ENCODE measurements around the gene TMEM176A. TPM values are rescaled to one million over a fixed set of nuclear protein-coding genes. Genes with fewer than 3 reads are reported as not detected.
A peak's percentile ranks its signal among the peaks of the same experiment; 100 is the strongest.

The TMEM176A gene
- total RNA-seq, 1 experiment from 2014 or later, result 0.79 TPM

GRCh38 chr7:150818971-150819370, 18.4 kb downstream of the TMEM176A start:
- DNase-seq (ENCODE audit: low spot score), result no peak

- no peak for DNase-seq (ENCODE audit: low spot score)
Observed at GRCh38 chr7:150820148-150820547, 19.6 kb downstream of the TMEM176A start.

- DNase-seq (ENCODE audit: low spot score), result no peak
Observed at GRCh38 chr7:150820578-150821198, 20.1 kb downstream of the TMEM176A start.

GRCh38 chr7:150823043-150823442, 22.5 kb downstream of the TMEM176A start:
- DNase-seq (ENCODE audit: low spot score), result no peak

- DNase-seq (ENCODE audit: low spot score), result no peak
Observed at GRCh38 chr7:150823484-150824126, 23.0 kb downstream of the TMEM176A start.

GRCh38 chr7:150824379-150825177, 24.0 kb downstream of the TMEM176A start:
- no peak for DNase-seq (ENCODE audit: low spot score)

- DNase-seq (ENCODE audit: low spot score), result peak; percentile 11
Observed at GRCh38 chr7:150826061-150826849, 25.7 kb downstream of the TMEM176A start.

GRCh38 chr7:150828384-150828783, 27.8 kb downstream of the TMEM176A start:
- no peak for DNase-seq (ENCODE audit: low spot score)

- no peak for DNase-seq (ENCODE audit: low spot score)
Observed at GRCh38 chr7:150829426-150829825, 28.9 kb downstream of the TMEM176A start.

GRCh38 chr7:150830937-150831336, 30.4 kb downstream of the TMEM176A start:
- DNase-seq (ENCODE audit: low spot score), result peak; percentile 22

GRCh38 chr7:150831851-150832250, 31.3 kb downstream of the TMEM176A start:
- DNase-seq (ENCODE audit: low spot score), result no peak

GRCh38 chr7:150835019-150835418, 34.5 kb downstream of the TMEM176A start:
- DNase-seq (ENCODE audit: low spot score), result no peak

- no peak for DNase-seq (ENCODE audit: low spot score)
Observed at GRCh38 chr7:150835702-150836280, 35.2 kb downstream of the TMEM176A start.

- no peak for DNase-seq (ENCODE audit: low spot score)
Observed at GRCh38 chr7:150838965-150839650, 38.5 kb downstream of the TMEM176A start.

GRCh38 chr7:150842018-150842417, 41.4 kb downstream of the TMEM176A start:
- no peak for DNase-seq (ENCODE audit: low spot score)

- DNase-seq (ENCODE audit: low spot score), result no peak
Observed at GRCh38 chr7:150842716-150843115, 42.1 kb downstream of the TMEM176A start.

- DNase-seq (ENCODE audit: low spot score), result no peak
Observed at GRCh38 chr7:150845421-150845861, 44.9 kb downstream of the TMEM176A start.

- no peak for DNase-seq (ENCODE audit: low spot score)
Observed at GRCh38 chr7:150846291-150847115, 45.9 kb downstream of the TMEM176A start.

GRCh38 chr7:150847536-150847935, 47.0 kb downstream of the TMEM176A start:
- no peak for DNase-seq (ENCODE audit: low spot score)

GRCh38 chr7:150848111-150848510, 47.5 kb downstream of the TMEM176A start:
- DNase-seq (ENCODE audit: low spot score), result no peak

All from HT-29 (cell line).